Activated naive CD8-positive, alpha-beta T cell treated with anti-CD3 and anti-CD28 coated beads, Interleukin-2, amount 50 U/mL, for 16 hours (primary cell): Measurements from ENCODE around the gene GARIN5A.

Source experiments
- DNase-seq: peaks from one replicate; pipeline ENCODE4 v3.0.0-alpha.2; 2020; ENCODE audit warnings: low read depth, low spot score

The GARIN5A gene

GRCh38 chr19:50508843-50509190 is 32.2 kb upstream of the GARIN5A start:
- no peak for DNase-seq

DNA sequence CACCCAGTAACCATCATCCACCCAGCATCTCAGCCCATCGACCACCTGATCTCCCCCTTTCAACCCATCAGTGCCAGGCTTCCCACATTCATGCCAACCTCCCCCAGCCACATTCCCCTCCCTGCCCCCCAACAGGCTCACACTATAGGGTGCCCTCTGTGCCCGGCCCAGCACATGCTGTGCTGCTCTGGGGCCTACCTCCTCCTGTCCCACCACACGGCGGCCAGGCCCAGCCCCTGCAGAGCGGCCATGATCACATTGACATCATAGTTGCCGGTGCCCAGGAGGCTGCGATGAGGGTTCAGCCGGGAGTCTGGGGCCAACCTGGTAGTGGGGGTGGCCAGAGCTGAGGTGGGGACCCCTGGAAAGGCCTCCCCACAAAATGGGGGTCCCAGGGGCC is 30.7 kb upstream of the GARIN5A start:
- DNase-seq = no peak

- DNase-seq = no peak
Measured at GRCh38 chr19:50506700-50507099, 30.1 kb upstream of the GARIN5A start.

DNA sequence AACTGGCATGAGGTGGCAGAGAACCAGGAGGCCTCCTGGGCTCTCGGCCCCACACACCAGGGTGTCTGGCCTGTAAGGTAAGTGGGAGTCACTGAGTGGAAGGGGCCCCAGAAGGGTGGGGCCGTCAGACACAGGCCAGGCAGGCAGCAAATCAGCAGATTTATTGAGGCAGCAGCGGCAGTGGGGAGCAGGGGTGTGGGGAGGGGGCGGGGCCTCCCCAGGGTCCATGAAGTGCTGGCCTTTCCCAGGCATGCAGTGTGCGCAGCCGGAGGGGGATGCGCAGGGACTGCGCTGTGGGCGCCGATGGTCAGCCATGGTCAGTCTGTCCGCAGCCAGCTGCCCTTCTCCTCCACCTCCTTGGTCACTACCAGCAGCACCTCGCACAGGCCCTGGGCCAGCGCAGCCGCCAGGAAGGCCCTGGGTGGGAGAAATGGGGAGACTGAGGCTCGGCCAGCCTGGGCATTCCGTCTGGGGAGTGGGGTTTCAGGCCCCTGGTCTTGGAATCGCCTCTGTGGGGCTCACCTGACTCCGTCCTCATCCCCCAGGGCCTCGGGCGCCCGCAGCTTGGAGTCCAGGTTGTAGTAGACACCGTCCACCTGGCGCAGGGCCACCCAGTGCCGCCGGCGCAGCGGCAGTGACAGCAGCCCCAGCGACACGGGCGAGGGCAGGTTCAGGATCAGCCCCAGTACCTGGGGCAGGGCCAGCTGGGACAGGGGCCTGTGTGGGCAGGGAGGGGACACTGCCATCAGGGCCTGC is 29.4 kb upstream of the GARIN5A start:
- DNase-seq = no peak

DNA sequence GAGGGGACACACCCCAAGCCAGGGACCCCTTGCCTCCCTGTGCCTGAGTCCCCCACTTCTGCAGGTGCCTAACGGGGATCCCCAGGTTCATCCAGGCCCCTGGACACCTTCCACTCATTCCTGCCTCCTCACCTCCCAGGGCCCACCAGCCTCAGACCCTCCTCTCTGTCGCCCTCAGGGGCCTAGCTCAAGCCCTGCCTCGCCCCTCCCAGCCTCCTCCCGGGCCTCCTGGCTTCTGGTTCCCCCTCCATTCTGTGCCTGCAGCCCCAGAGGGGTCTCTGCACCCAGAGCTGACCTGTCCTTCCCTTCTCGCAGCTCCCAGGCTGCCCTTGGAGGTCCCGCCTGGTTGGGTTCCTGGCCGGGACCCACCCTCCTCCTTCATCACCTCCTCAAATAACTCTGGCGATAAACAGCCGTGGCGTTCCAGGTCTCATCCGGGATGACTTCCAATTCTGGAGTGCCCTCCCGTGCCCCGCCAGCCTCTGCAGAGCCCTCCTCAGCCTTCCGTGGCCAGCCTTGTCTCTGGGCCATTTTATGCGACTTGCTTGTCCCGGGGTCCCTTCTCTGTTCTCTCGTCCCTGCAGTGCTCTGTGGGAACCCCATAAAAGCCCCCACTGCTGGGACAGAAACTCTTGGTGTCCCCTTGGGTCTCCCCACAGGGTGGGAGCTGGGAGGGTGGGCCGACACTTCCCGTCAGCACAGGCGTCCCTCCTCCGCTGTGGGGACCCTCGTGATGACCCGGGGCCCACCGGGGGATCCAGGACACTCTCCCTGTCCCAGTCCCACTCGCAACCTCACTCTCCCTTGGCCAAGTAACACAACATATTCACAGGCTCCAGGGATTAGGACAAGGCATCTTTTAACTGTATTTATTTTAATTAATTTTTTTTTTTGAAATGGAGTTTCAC is 25.2 kb upstream of the GARIN5A start:
- no peak for DNase-seq

DNA sequence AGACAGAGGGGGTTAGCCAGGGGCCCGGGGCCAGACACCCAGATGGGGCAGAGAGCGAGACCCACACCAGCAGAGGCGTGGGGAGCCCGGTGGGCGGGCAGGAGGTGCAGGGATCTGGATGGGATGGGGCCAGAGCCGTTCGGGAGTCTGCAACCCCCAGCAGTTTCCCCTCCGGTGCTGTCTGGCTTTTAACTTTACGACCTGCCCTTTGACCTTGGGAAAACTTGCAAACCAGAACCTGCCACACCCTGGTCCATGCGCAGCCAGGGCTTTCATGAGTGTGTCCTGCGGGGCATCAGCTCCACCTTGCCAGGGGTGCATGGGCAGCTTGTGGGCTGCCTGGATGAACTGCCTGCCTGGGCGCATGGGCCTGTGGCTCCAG is 24.5 kb upstream of the GARIN5A start:
- DNase-seq = no peak

DNA sequence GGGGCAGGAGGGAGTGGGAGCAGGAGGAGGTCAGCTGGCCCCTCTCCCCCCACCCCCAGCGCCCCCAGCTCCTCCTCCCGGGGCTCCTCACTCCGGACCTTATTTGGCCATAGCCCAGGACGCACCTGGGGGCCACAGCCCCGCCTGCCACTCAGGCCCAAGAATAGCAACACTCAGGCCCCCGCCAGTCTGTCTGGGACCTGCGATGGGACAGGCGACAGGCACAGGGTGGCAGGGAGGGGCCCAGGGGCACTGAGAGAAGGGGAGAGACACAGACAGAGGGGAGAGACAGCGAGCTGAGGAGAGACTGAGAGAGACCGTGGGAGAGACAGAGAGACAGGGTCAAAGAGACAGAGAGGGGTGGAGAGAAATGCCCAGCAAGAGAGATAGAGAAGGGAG is 24.1 kb upstream of the GARIN5A start:
- no peak for DNase-seq

DNA sequence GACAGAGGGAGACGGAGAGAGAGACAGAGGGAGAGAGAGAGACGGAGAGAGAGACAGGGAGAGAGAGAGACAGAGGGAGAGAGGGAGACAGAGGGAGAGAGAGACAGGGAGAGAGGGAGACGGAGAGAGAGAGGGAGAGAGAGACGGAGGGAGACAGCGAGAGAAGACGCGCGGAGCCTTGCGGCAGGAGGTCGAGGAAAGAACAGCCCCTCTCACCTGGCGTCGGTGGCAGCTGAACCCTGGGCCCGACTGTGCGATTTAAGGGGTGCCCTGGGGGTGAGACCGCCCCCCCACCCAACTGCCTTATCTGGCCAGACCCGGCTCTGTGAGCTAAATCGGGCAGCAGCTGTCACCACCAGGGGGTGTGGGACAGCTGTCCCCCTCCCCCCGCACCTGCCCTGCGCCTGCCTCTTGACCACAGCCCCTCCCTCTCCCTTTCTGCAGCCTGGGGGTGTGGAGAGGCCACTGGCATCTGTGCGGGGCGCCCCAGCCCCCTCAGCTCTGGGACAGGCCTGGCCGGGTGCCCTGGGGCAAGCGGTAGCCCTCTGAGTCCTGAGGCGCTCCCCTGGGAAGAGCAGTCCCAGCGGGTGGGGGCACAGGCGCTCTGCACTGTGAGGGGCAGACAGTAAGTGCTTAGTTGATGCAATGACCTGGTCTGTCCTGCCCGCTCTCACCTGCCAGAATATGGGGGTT is 23.6 kb upstream of the GARIN5A start:
- no peak for DNase-seq

- DNase-seq = no peak
Measured at GRCh38 chr19:50498219-50499056, 21.8 kb upstream of the GARIN5A start.

DNA sequence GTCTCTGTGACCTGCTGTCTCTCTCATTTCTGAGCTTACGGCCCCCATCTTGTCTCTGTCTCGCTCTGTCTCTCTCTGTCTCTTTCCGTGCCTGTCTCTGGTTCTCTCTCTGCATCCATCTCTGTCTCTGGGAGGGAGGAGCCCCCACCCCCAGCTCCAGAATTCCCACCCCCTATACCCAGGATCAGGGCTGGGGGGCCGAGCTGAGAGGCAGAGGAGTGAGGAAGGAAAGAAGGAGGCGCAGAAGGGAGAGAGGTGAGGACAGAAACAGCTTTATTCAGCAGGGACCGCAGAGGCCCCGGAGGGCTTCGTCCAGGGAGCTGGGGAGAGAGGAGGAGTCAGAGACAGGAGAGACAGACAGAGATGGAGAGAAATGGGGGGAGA is 20.4 kb upstream of the GARIN5A start:
- DNase-seq = no peak

GRCh38 chr19:50496189-50497021 is 19.8 kb upstream of the GARIN5A start:
- DNase-seq = no peak

- no peak for DNase-seq
Measured at GRCh38 chr19:50495020-50495531, 18.4 kb upstream of the GARIN5A start.

DNA sequence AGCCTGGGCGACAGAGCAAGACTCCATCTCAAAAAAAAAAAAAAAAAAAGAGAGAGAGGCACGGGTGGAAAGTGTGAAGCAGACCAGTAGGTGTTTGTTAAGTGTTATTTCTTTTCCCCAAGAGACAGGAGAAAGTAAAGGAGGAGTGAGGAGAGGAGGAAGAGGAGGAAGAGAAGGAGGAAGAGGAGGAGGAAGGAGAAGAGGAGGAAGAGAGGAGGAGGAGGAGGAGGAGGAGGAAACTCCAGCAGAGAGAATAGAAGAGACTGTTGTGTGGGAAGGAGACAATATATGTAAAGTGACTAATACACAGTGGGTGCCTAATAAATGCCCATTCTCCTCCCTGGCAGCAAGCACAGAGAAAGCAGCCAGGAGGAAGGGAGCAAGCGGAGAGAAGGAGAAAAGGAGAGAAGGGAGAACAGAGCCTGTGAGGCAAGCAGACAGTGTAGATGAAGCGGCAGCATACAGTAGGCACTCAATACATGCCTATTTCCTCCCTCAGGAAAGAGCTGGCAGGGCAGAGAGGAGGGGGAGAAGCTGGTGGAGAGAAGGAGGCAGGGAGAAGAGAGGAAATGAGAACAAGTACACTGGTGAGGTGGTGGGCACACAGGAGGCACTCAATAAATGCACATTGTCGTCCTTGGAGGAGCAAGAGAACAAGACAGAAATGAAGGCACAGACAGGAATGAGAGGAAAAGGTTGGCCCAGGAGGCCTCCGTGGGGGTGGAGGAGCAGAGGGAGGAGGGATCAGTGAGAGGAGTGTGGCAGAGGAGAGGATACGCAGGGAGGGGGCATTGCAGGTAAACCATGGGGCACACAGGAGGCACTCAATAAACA is 17.8 kb upstream of the GARIN5A start:
- no peak for DNase-seq

DNA sequence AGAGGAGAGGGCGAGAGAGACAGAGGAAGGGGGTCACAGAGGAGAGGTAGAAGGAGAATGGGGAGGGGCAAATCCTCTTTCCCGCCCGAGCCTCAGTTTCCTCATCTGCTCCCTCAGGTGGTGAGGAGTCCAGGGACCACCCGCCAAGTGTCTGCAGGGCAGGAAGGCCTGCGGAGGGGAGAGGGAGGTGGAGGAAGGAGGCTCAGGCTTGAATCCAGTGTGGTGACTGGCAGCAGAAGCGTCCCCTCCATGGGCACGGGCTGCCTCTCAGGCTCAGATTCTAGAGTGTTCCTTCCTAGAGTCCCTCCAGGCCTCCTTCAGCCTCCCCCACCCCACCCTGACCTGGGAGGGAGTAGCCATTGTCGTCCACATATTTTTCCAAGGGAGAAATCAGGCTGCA is 16.5 kb upstream of the GARIN5A start:
- DNase-seq = no peak

DNA sequence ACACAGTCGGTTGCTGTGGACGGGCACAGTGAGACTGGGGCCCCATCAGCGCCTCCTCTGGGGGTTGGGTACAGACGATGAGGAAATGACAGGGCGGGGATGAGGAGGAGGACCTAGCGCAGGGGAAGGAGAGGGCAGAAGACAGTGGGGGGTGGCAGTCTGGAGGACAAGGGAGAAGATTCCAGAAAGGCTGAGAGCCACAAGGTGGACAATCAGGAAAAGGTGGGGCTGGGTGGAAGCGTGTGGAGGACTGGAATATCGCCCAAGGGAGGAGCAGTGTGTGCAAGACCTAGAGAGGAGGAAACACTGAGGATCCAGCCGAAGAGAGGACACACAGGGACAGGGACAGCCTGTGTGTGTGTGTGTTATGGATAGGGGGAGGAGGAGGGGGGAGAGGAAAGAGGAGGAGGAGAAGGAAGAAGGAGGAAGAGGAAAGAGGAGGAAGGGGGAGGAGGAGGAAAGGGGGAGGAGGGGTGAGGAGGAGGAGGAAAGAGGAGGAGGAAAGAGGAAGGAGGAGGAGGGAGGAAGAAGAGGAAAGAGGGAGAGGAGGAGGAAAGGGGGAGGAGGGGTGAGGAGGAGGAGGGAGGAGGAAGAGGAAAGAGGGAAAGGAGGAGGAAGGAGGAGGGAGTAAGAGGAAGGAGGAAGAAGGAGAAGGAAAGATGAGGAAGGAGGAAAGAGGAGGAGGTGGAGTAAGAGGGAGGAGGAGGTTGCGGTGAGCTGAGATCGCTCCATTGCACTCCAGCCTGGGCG is 15.8 kb upstream of the GARIN5A start:
- no peak for DNase-seq

DNA sequence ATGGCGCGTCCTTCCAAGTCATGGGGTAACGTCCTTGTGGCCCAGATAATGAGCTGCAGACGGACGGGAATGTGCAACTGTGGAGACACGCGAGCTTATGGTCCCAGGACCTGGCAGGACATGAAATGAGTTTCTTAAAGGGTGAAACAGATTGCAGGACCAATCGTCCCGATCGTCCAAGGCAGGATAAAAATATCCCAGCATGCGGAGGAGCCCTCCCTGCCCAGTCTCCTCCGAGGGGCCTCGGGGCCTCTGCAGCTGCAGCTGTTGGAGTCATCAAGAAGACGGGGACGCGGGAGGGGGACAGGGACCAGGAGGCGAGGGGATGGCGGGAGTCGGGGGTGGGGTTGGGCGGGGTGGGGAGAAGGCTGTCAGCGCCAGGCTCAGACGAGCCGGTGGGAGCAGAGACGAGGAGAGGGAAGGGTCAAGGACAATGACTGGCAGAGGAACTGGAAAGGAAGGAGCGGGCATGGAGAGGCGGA is 14.4 kb upstream of the GARIN5A start:
- no peak for DNase-seq

GRCh38 chr19:50490411-50490811 is 13.8 kb upstream of the GARIN5A start:
- DNase-seq = no peak

DNA sequence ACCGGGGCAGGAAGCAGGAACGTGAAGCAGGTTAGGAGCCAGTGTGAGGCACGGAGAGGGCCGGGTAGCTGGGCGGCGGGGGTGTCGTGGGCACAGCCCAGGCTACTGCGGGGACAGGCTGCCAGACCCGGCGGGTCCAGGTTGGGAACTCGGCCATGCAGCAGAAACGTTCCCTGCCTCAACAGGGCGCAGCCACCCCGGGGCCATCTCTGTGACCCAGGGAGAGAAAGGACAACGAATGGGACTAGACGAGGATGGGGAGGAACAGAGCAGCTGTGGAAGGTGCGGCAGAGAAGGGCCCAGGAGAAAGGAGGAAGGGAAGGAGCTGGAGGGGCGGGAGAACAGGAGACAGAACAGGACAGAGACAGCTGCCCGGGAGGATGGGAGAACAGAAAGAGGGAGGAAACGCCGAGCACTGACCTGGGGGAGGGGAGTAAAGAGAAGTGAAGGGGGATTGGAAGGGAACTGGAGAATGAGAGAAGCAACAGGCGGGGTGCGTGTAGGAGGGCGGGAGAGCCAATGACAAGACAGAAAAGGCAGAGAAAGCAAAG is 12.9 kb upstream of the GARIN5A start:
- no peak for DNase-seq
